GM12878 (cell line): Measurements from ENCODE around the gene CHRM4.

Source experiments
- BRCA1 ChIP-seq: IDR thresholded peaks from 2 replicates; pipeline ENCODE4 v1.6.1; 2011; ENCODE audit warnings: low read depth, low read length, improper control_type of control experiment
- EP300 ChIP-seq, 2 experiments: fragments of 150-350 bp in 1 of 2; IDR thresholded peaks; 2 replicates each; pipeline ENCODE4 v1.6.1; 2011 to 2012; ENCODE audit warnings: low read depth in 2 of 2, low read length in 2 of 2, borderline replicate concordance in 1 of 2, improper control_type of control experiment in 1 of 2, inconsistent platforms in 1 of 2; ENCODE audit not compliant: control insufficient read depth in 1 of 2
- ESRRA ChIP-seq: IDR thresholded peaks from 2 replicates; pipeline ENCODE4 v1.6.1; 2012; ENCODE audit warnings: mild to moderate bottlenecking, low read length, improper control_type of control experiment
- EZH2 ChIP-seq: IDR thresholded peaks from 2 replicates; pipeline ENCODE4 v1.6.1; 2012; ENCODE audit warnings: low read depth, mild to moderate bottlenecking, control low read depth, inconsistent platforms, low read length, borderline replicate concordance; ENCODE audit not compliant: control insufficient read depth
- IRF3 ChIP-seq: fragments of 450-650 bp; IDR thresholded peaks from 2 replicates; pipeline ENCODE4 v1.6.1; 2014; ENCODE audit warnings: mild to moderate bottlenecking
- RCOR1 ChIP-seq: conservative IDR thresholded peaks from 2 replicates; pipeline ENCODE4 v1.6.1; 2012; ENCODE audit warnings: low read depth, low read length, improper control_type of control experiment
- TF ChIP-seq, protein P1 (sequence below), 3 experiments: IDR thresholded peaks in 2 of 3; conservative IDR thresholded peaks in 1 of 3; 2 replicates each; pipeline ENCODE4 v1.5.1; 2011; ENCODE audit warnings: low read depth in 3 of 3, low read length in 3 of 3, mild to moderate bottlenecking in 3 of 3, control low read depth in 2 of 3, moderate library complexity in 2 of 3, inconsistent platforms in 1 of 3, mixed read lengths in 1 of 3; ENCODE audit not compliant: control insufficient read depth in 2 of 3, insufficient read depth in 1 of 3; ENCODE audit errors: extremely low read depth in 1 of 3

- TF ChIP-seq EZH2 (no peak), ESRRA (no peak), EP300 (IDR thresholded peaks at IDR 0.05; ENCODE audit: borderline replicate concordance in 1 of 2, control insufficient read depth in 1 of 2, low read depth in 2 of 2, low read length in 2 of 2) (no peak), RCOR1 (no peak), IRF3 (no peak), BRCA1 (no peak)
- TF ChIP-seq, protein P1, sequence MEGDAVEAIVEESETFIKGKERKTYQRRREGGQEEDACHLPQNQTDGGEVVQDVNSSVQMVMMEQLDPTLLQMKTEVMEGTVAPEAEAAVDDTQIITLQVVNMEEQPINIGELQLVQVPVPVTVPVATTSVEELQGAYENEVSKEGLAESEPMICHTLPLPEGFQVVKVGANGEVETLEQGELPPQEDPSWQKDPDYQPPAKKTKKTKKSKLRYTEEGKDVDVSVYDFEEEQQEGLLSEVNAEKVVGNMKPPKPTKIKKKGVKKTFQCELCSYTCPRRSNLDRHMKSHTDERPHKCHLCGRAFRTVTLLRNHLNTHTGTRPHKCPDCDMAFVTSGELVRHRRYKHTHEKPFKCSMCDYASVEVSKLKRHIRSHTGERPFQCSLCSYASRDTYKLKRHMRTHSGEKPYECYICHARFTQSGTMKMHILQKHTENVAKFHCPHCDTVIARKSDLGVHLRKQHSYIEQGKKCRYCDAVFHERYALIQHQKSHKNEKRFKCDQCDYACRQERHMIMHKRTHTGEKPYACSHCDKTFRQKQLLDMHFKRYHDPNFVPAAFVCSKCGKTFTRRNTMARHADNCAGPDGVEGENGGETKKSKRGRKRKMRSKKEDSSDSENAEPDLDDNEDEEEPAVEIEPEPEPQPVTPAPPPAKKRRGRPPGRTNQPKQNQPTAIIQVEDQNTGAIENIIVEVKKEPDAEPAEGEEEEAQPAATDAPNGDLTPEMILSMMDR (IDR thresholded peaks at IDR 0.05 in 2 of 3, conservative IDR thresholded peaks at IDR 0.05 in 1 of 3; ENCODE audit: control insufficient read depth in 2 of 3, extremely low read depth in 1 of 3, insufficient read depth in 1 of 3, low read depth in 3 of 3, low read length in 3 of 3): no peak
Measured at GRCh38 chr11:46347637-46348311, 43.8 kb downstream of the CHRM4 start.
